OCI-LY1 (cell line): ENCODE data around the gene RAB6B.

ENCODE experiments used
- H2AFZ ChIP-seq: fragments of 200-600 bp; sonication (generic), shearing (Covaris generic); 2 replicates; pipeline ENCODE4 v1.6.0; 2014; ENCODE audit warnings: antibody characterized with exemption, mild to moderate bottlenecking, low read length
- H3F3A ChIP-seq: fragments of 200-600 bp; sonication (generic), shearing (Covaris generic); 2 replicates; pipeline ENCODE4 v1.6.0; 2014; ENCODE audit warnings: mild to moderate bottlenecking, antibody characterized with exemption, low read length, moderate library complexity; ENCODE audit not compliant: insufficient read depth
- H3K27ac ChIP-seq: fragments of 200-600 bp; sonication (generic); 2 replicates; pipeline ENCODE4 v1.5.1; 2014; ENCODE audit warnings: low read length, mixed run types, mild to moderate bottlenecking, low read depth; ENCODE audit not compliant: poor library complexity, severe bottlenecking
- H3K27me3 ChIP-seq: fragments of 200-600 bp; sonication (generic); 2 replicates; pipeline ENCODE4 v1.6.0; 2014; ENCODE audit warnings: antibody characterized with exemption, mild to moderate bottlenecking, low read length, moderate library complexity; ENCODE audit not compliant: insufficient read depth
- H3K36me3 ChIP-seq: fragments of 200-600 bp; sonication (generic); 2 replicates; pipeline ENCODE4 v1.6.1; 2014; ENCODE audit warnings: mild to moderate bottlenecking, antibody characterized with exemption, low read length, moderate library complexity, mixed read lengths; ENCODE audit not compliant: insufficient read depth
- H3K4me1 ChIP-seq: fragments of 200-600 bp; sonication (generic); 2 replicates; pipeline ENCODE4 v1.5.1; 2014; ENCODE audit warnings: mild to moderate bottlenecking, low read length, moderate library complexity; ENCODE audit not compliant: insufficient read depth, severe bottlenecking
- H3K4me2 ChIP-seq: fragments of 200-600 bp; sonication (generic), shearing (Covaris generic); 2 replicates; pipeline ENCODE4 v1.6.1; 2014; ENCODE audit warnings: low read length
- H3K4me3 ChIP-seq: fragments of 200-600 bp; sonication (generic); 2 replicates; pipeline ENCODE4 v1.5.1; 2014; ENCODE audit warnings: low read length, low read depth, mild to moderate bottlenecking, mixed read lengths; ENCODE audit not compliant: poor library complexity, severe bottlenecking
- H3K79me2 ChIP-seq: fragments of 200-600 bp; shearing (Covaris generic); 2 replicates; pipeline ENCODE4 v1.6.1; 2016; ENCODE audit warnings: mixed run types, low read length, mixed read lengths; ENCODE audit not compliant: insufficient read depth
- H3K9ac ChIP-seq: fragments of 200-600 bp; sonication (generic), shearing (Covaris generic); 2 replicates; pipeline ENCODE4 v1.6.1; 2014; ENCODE audit warnings: mild to moderate bottlenecking, low read length, mixed read lengths
- H3K9me2 ChIP-seq: fragments of 200-600 bp; sonication (generic), shearing (Covaris generic); 2 replicates; pipeline ENCODE4 v1.6.1; 2014; ENCODE audit warnings: low read depth, mild to moderate bottlenecking, low read length, mixed read lengths
- H3K9me3 ChIP-seq: fragments of 200-600 bp; shearing (Covaris generic); 2 replicates; pipeline ENCODE4 v1.6.1; 2014; ENCODE audit warnings: low read length, mixed read lengths
- H4K20me1 ChIP-seq: fragments of 200-600 bp; sonication (generic), shearing (Covaris generic); 2 replicates; pipeline ENCODE4 v1.6.0; 2016; ENCODE audit warnings: mild to moderate bottlenecking, low read length; ENCODE audit not compliant: insufficient read depth
- EZH2 ChIP-seq: fragments of 200-600 bp; sonication (generic), shearing (Covaris generic); IDR thresholded peaks from 2 replicates; pipeline ENCODE4 v1.8.0; 2017; ENCODE audit warnings: borderline replicate concordance, mixed run types, mild to moderate bottlenecking, antibody characterized with exemption, low read length, moderate library complexity, mixed read lengths
- TF ChIP-seq, protein P1 (sequence below): fragments of 200-600 bp; sonication (generic), shearing (Covaris generic); IDR thresholded peaks from 2 replicates; pipeline ENCODE4 v1.5.1; 2017; ENCODE audit warnings: mild to moderate bottlenecking, antibody characterized with exemption, low read length, moderate library complexity, mixed read lengths

RAB6B gene

DNA sequence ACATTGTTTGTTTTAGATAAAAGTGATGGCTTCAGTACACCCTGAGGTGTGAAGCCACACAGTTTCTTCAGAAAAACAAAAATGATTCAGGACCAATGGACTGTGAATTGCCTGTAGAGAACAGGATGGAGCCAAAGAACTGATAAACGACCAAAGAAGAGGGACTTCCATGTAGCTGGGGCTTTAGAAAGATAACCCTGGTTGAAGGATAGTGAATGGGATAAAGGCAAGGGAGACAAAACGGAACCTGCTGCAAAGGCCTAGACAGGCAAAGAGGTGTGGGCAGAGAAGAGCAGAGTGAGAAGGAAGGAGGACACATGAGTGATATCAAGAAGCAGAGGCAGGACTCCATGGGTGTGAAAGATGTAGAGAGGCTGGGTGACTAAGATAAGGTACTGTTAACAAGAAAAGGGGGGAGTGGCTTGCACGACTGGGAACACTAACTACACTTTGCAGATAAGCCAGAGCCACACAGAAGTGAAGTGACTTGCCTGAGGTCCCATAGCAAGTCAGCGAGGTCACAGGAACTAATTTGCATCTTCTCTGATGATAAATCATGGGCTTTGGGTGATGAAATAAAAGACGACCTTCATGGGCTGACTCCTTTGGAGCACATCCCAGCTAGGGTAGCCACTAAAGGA lies 44.3 kb downstream of the RAB6B start:
- H3K9me2 ChIP-seq: peaks cover 2% of the 10 kb centered on the region; the same call in 1 of the 2 replicates
- H3K27me3 ChIP-seq: peaks cover 13% of the 10 kb centered on the region; the same call in 1 of the 2 replicates
- no peak overlapping the region for H3K4me2 ChIP-seq
- H3K27ac ChIP-seq: no peak overlapping the region
- no peaks in the 10 kb centered on the region for H3K9me3 ChIP-seq
- H3K9ac ChIP-seq: no peak overlapping the region
- TF ChIP-seq, protein P1, sequence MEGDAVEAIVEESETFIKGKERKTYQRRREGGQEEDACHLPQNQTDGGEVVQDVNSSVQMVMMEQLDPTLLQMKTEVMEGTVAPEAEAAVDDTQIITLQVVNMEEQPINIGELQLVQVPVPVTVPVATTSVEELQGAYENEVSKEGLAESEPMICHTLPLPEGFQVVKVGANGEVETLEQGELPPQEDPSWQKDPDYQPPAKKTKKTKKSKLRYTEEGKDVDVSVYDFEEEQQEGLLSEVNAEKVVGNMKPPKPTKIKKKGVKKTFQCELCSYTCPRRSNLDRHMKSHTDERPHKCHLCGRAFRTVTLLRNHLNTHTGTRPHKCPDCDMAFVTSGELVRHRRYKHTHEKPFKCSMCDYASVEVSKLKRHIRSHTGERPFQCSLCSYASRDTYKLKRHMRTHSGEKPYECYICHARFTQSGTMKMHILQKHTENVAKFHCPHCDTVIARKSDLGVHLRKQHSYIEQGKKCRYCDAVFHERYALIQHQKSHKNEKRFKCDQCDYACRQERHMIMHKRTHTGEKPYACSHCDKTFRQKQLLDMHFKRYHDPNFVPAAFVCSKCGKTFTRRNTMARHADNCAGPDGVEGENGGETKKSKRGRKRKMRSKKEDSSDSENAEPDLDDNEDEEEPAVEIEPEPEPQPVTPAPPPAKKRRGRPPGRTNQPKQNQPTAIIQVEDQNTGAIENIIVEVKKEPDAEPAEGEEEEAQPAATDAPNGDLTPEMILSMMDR: no peak
- TF ChIP-seq EZH2: no peak
- no peaks in the 10 kb centered on the region for H4K20me1 ChIP-seq
- no peaks in the 10 kb centered on the region for H3F3A ChIP-seq
- H3K36me3 ChIP-seq: no peaks in the 10 kb centered on the region
- no peaks in the 10 kb centered on the region for H3K79me2 ChIP-seq
- no peak overlapping the region for H3K4me3 ChIP-seq
- H2AFZ ChIP-seq: no peak overlapping the region
- H3K4me1 ChIP-seq: no peaks in the 10 kb centered on the region

DNA sequence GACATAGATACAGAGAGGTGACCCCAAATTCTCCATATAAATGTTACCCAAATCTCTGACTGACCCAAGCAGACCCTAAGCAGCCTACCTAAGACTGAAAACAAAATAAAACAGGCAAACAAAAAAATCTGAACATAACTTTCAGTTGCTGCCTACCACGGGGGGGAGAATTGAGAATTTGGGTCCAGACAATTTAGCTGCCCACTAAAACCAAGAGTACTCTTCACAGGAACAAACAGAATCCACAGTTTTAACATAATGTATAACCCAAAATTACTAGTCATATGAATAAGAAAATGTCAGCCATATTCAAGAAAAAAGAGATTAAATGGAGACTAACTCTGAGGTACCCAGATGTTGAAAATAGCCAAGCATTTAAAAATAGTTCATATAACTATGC lies 45.6 kb downstream of the RAB6B start:
- no peaks in the 10 kb centered on the region for H3K79me2 ChIP-seq
- H3K4me3 ChIP-seq: no peak overlapping the region
- TF ChIP-seq, protein P1: no peak
- TF ChIP-seq EZH2: no peak
- H3K9me2 ChIP-seq: peaks cover 2% of the 10 kb centered on the region; the same call in 1 of the 2 replicates
- no peak overlapping the region for H3K9ac ChIP-seq
- H2AFZ ChIP-seq: no peak overlapping the region
- no peak overlapping the region for H3K27ac ChIP-seq
- no peaks in the 10 kb centered on the region for H3K9me3 ChIP-seq
- no peaks in the 10 kb centered on the region for H4K20me1 ChIP-seq
- no peaks in the 10 kb centered on the region for H3K36me3 ChIP-seq
- peaks cover 13% of the 10 kb centered on the region; the same call in 1 of the 2 replicates for H3K27me3 ChIP-seq
- H3F3A ChIP-seq: no peaks in the 10 kb centered on the region
- H3K4me1 ChIP-seq: no peaks in the 10 kb centered on the region
- no peak overlapping the region for H3K4me2 ChIP-seq

DNA sequence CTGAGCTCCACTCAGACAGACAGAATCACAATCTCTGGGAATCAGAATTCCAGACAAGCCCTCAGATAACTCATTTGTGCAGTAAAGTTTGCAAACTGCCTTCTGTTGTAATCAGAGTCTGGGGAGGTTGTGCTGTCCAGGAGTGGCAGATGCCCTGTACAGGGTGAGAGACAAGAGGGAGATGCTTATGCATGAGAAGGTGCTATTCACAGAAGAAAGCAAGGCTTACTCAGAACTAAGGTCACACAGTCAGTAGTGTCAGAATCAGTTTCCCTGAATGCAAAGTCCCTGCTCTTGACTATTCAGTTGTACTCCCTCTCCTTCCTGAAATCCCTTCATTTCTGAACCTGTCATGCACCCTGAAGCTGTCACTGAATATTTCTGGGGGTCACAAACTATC lies 46.3 kb downstream of the RAB6B start:
- Histone ChIP-seq H3K9ac (no peak overlapping the region), H3K4me2 (no peak overlapping the region), H3K27ac (no peak overlapping the region), H3K9me2 (peaks cover 2% of the 10 kb centered on the region; the same call in 1 of the 2 replicates), H3K79me2 (no peaks in the 10 kb centered on the region), H3K9me3 (no peaks in the 10 kb centered on the region), H3K4me3 (no peak overlapping the region), H3K4me1 (no peaks in the 10 kb centered on the region), H3K36me3 (no peaks in the 10 kb centered on the region), H2AFZ (no peak overlapping the region), H3F3A (no peaks in the 10 kb centered on the region), H4K20me1 (no peaks in the 10 kb centered on the region), H3K27me3 (peaks cover 13% of the 10 kb centered on the region; the same call in 1 of the 2 replicates)
- TF ChIP-seq, protein P1: no peak
- no peak for TF ChIP-seq EZH2
